GM18520 (cell line): ENCODE measurements around the gene AFAP1.

ENCODE experiments used
- ATAC-seq: cut with Tn5 transposase; IDR thresholded peaks from one replicate; pipeline ENCODE4 v1.9.1; 2021; ENCODE audit not compliant: unreplicated experiment

Gene AFAP1

GRCh38 chr4:7826176-7826908 lies 113.3 kb downstream of the AFAP1 start:
- ATAC-seq: no peak

DNA sequence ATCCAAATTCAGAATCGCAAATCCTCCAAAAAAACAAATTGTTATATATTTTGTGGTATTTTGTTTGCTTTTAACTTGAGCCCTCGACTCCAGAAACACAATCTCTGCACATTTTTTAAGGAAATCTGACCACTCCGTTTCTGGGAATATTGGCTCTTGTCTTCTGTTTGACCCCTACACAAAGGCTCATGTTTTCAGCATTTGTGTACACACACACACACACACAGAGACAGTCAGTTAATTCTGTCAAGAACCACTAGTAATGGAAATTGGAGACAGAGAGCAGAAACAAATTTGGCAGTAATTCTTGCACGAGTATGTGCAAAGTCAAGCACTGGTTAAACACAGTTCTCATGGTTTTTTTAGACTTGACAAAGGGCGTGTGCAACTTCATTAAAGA lies 115.4 kb downstream of the AFAP1 start:
- no peak for ATAC-seq

DNA sequence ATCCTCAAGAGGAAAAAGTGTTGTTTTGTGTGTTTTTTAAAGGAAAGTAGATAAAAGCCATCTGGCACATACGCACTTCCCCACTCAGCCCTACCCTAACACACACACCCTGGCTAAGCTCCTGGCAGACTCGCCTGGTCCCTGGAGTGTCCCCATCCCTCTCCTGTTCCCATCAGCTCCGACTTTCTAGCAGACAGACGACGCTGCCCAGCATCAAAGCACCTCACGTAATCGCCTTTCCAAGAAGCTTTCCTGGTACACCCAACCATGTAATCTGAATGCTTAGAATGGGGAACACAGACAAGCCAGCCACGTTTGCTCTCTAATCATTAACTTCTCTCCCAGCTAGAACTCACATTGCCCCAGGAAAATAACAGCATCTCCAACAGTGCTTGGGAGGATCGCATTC lies 116.2 kb downstream of the AFAP1 start:
- no peak for ATAC-seq

- ATAC-seq: no peak
Measured at GRCh38 chr4:7822877-7823276, 116.8 kb downstream of the AFAP1 start.

DNA sequence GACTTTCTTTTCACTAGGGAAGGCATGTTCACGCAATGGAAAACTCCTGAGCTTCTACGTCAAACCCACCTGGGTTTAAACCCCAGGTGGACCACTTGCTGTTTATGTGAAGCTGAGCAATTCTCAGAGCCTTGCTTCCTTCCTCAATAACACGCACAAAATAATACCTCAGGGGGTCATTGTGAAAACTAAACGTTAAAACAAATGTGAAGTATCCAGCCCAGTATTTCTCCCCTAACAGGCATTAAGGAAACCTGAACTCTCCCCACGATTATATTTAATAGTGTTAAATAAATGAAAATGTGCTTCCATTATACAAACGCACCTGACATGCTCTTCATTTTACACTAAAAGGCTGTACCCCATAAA lies 117.5 kb downstream of the AFAP1 start:
- ATAC-seq: no peak

- ATAC-seq: no peak
Measured at GRCh38 chr4:7821245-7822136, 118.2 kb downstream of the AFAP1 start.

DNA sequence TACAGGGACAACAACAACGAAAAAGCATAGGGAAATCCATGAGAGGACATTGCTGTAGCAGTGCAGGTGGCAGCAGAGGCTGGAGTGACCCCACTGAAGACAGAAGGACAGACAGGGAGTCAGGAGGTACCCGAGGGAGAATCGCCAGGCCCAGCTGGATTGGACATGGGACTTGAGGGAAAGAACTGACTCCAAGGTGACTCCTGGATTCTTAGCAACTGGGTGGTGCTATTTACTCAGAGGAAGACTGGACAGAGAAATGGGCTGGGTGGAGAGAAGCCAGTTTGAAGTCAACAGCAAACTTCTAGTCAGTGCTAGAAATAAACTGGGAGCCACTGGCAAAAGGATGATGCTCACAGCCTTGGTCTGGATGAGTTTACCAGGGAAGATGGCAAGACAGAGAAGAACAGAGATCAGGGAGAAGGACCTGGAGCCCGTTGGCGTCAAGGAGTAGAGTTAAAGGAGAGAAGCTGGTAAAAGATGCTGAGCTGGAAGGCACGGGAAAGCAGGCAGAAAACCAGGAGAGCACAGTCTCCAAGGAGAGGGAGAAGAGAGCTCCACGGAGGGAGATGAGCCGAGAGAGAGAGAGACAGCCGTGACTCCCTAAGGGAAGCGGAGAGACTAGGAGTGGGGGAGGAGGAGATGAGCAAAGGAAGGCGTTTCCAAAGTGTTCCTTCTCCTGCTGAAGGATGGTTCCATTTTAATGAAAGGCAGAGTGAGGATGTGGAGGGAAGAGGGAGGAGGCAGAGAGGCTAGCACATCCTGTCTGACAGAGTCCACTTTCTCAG lies 119.4 kb downstream of the AFAP1 start:
- ATAC-seq: no peak

DNA sequence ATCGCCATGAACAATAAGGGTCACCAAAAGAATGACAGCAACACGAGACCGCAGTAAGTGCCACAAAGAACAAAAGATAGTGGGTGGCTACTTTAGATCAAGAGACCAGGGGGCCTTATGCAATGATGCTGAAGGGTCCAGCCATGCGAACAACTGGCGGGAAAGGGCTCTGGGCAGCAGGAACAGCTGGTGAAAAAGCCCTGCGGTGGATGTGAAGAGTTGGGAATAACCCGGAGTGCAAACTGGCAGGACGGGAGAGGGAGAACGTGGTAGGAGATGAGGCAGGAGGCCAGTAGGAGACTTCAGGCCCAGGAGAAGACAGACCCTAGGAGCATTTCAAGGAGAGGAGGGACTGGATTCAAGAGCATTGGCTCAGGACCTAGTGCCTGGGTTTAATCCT lies 120.2 kb downstream of the AFAP1 start:
- ATAC-seq: no peak

GRCh38 chr4:7818399-7818911 lies 121.2 kb downstream of the AFAP1 start:
- no peak for ATAC-seq

DNA sequence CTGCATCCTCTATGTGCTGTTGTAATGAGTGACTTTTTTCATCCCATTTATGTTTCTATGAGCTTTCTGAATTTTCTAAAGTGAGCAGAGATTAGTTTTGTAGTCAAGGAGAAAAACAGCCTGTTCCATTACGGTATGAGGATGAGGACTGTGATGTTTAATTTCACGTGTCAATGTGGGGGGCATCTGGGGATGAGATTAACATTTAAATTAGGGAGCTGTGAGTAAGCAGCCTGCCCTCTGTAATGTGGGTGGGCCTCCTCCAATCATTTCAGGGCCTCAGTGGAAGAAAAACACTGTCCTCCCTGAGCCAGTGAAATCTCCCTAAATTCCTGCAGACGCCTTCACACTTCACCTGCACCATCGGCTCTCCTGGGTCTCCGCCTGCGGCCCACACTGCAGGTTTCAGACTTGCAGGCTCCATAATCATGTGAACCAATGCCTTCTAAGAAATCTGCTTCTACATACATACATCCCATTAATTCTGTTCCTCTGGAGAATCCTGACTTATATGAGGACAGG lies 121.7 kb downstream of the AFAP1 start:
- no peak for ATAC-seq

GRCh38 chr4:7816771-7817170 lies 122.9 kb downstream of the AFAP1 start:
- no peak for ATAC-seq

DNA sequence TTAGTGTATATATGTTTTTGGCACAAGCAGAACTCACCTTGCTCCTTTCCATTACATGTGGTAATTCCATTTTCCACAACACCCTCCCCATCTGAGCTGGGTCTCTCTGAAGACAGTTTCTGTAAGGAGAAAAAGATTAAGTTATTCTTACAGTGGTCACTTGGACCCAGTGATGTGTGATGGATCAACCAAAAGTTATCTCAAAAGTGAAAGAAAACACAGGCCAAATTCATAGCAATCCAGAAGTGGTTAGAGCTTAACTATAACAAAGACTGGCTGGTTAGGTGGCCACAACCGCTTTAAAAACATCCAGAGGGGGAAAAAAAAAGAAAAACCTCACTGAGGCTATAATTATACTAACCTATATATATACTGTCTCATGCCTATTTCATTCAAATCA lies 123.7 kb downstream of the AFAP1 start:
- ATAC-seq: no peak

- no peak for ATAC-seq
Measured at GRCh38 chr4:7815562-7815961, 124.1 kb downstream of the AFAP1 start.

DNA sequence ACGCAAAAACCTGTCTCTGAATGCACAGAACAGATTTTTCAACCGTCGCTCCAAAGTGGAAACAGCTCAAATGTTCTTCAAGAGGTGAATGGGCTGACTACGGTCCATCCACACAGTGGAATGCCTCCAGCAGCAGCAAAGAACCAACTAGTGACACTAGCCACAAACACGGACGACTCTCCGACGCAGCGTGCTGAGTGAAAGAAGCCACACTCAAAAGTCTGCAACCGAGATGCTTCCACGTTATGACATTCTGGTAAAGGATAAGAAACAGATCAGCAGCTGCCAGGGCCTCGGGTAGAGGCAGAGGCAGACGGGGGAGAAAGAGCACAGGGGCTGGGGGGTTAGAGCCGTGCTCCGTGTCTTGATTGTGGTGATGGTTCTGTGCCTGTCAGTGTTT lies 125.2 kb downstream of the AFAP1 start:
- ATAC-seq: no peak

DNA sequence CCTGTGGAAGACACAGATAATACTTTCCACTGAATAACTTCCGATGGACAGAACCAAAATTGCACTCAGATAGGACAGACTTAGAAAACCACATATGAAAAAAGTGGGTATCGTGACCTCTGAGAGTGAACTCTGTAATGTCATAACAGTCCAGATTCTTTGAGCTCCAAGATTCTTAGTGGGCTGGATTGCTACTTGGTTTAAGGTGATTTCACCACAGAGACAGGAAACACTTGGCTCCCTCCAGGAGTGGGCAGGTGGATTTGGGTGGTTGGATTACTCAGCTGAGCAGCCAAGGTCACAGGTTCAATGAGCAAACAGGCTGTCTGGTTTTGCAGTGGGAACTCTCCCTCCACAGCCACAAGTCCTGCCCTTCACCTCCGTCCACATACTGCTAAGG lies 126.0 kb downstream of the AFAP1 start:
- ATAC-seq: no peak

- ATAC-seq: no peak
Measured at GRCh38 chr4:7812921-7813320, 126.7 kb downstream of the AFAP1 start.

GRCh38 chr4:7812231-7812857 lies 127.3 kb downstream of the AFAP1 start:
- no peak for ATAC-seq

- ATAC-seq: no peak
Measured at GRCh38 chr4:7811536-7812191, 128.0 kb downstream of the AFAP1 start.

DNA sequence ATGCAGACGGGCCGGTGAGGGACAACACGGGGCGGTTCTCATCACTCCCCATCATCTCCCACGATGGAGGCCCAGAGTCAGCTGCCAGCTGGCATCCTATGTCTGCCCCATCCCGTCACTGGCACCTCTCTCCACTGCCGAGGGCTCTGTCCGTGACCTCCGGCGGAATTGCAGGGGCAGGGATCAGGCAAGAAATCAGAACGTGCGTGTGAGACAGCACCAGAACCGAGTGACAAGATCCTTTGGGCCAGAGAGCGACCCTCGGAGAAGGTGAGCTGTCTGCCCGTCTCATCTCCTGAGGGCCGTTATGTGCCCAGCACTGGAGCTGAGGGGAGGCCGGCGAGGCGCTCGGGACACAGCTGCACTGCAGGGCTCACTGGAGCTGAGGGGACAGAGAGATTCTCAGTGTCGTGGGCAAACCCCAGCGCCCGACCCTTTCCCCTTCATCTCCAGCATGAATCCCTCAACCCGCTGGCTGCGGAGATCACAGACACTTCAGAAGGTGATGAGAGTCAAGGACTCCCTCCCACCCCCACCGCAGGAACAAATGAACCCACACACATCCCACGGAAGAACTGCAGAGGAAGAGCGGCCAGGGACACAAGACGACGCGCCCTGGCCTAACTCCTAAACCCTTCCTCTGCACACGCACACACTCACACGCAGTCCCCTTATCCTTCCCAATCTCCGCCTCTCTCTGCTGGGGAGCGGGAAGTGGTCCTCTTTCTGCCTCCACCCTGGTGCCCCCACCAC lies 128.7 kb downstream of the AFAP1 start:
- no peak for ATAC-seq
